GM12878 (cell line): ENCODE data around the gene PLAGL1.

ENCODE experiments used
- CTCF ChIP-seq, 3 experiments: IDR thresholded peaks in 2 of 3; conservative IDR thresholded peaks in 1 of 3; 2 replicates each; pipeline ENCODE4 v1.5.1; 2011; ENCODE audit warnings: low read depth in 3 of 3, low read length in 3 of 3, mild to moderate bottlenecking in 3 of 3, control low read depth in 2 of 3, moderate library complexity in 2 of 3, inconsistent platforms in 1 of 3, mixed read lengths in 1 of 3; ENCODE audit not compliant: control insufficient read depth in 2 of 3, insufficient read depth in 1 of 3; ENCODE audit errors: extremely low read depth in 1 of 3
- EP300 ChIP-seq, 2 experiments: fragments of 150-350 bp in 1 of 2; IDR thresholded peaks; 2 replicates each; pipeline ENCODE4 v1.6.1; 2011 to 2012; ENCODE audit warnings: low read depth in 2 of 2, low read length in 2 of 2, borderline replicate concordance in 1 of 2, improper control_type of control experiment in 1 of 2, inconsistent platforms in 1 of 2; ENCODE audit not compliant: control insufficient read depth in 1 of 2
- MTA2 ChIP-seq: fragments of 450-650 bp; IDR thresholded peaks from 2 replicates; pipeline ENCODE4 v1.6.1; 2016; ENCODE audit warnings: low read depth, mild to moderate bottlenecking, moderate library complexity
- NKRF ChIP-seq: fragments of 450-650 bp; conservative IDR thresholded peaks from 2 replicates; pipeline ENCODE4 v1.6.1; 2017; ENCODE audit warnings: mild to moderate bottlenecking, moderate library complexity
- POLR2A ChIP-seq: IDR thresholded peaks from 2 replicates; pipeline ENCODE4 v1.6.1; 2011; ENCODE audit warnings: low read depth, mild to moderate bottlenecking, low read length
- RAD21 ChIP-seq: IDR thresholded peaks from 2 replicates; pipeline ENCODE4 v1.6.1; 2011; ENCODE audit warnings: mild to moderate bottlenecking, low read depth, low read length, moderate library complexity; ENCODE audit not compliant: insufficient read depth
- SIX5 ChIP-seq: IDR thresholded peaks from 2 replicates; pipeline ENCODE4 v1.6.1; 2011; ENCODE audit warnings: mild to moderate bottlenecking, low read depth, low read length, moderate library complexity; ENCODE audit not compliant: severe bottlenecking
- TAF1 ChIP-seq: IDR thresholded peaks from 2 replicates; pipeline ENCODE4 v1.6.1; 2011; ENCODE audit warnings: mild to moderate bottlenecking, low read depth, low read length, borderline replicate concordance
- TCF12 ChIP-seq: IDR thresholded peaks from 2 replicates; pipeline ENCODE4 v1.6.1; 2011; ENCODE audit warnings: low read depth, mild to moderate bottlenecking, low read length
- ZNF274 ChIP-seq: IDR thresholded peaks from one replicate; pipeline ENCODE4 v1.8.0; 2011; ENCODE audit not compliant: insufficient read length, insufficient read depth

GRCh38 chr6:143949535-143949934 lies 58.5 kb downstream of the PLAGL1 start:
- TF ChIP-seq CTCF (IDR thresholded peaks at IDR 0.05 in 2 of 3, conservative IDR thresholded peaks at IDR 0.05 in 1 of 3; ENCODE audit: control insufficient read depth in 2 of 3, extremely low read depth in 1 of 3, insufficient read depth in 1 of 3, low read depth in 3 of 3, low read length in 3 of 3) (no peak), RAD21 (no peak), ZNF274 (no peak), TCF12 (no peak), POLR2A (no peak), MTA2 (no peak), TAF1 (no peak), EP300 (IDR thresholded peaks at IDR 0.05; ENCODE audit: borderline replicate concordance in 1 of 2, control insufficient read depth in 1 of 2, low read depth in 2 of 2, low read length in 2 of 2) (no peak), NKRF (no peak), SIX5 (no peak)
